Measurements from ENCODE around the gene NT5M. TPM values are rescaled to one million over a fixed set of nuclear protein-coding genes. Genes with fewer than 3 reads are reported as not detected.

Gene NT5M
- total RNA-seq, 1 experiment from 2014 or later, result 8.6 TPM

DNA sequence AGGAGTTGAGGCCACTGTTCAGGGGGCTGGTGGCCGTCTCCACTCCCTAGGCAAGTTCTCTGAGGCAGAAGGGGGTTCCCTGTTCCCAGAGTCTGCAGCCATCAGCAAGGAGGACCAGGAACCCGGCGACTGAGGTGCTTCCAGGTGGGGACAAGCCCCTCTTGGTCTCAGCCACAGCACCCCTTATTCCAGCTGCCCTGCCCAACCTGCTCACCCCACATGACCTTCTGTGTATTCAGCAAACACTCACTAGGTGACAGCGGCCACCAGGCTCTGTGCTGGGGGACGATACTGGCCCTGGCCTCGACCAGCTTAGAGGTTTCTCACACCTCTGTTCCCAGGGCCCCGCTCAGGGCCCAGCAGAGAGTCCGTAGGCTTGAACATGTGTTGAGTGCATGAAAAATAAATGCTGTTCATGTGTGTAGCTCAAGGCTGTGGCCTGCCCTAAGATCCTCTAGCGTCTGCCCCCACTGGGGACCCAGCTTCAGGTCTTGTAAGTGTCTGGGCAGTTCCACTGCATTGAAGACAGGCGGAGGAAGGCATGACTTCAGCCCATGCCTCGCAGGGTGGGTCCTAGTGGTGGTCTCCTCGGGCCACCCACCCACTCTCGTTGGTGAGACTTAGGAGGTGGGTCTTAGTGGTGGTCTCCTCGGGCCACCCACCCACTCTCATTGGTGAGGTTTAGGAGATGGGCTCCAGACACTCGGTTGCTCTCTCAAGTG lies 44.2 kb downstream of the NT5M start:
- no TSS peak for BruUV-seq (replicated peaks)
- H3K4me3 ChIP-seq (ENCODE audit: low read length), result no peak overlapping the region
- no peaks in the 10 kb centered on the region for H3K79me2 ChIP-seq (ENCODE audit: low read length)
- H3K9me3 ChIP-seq (ENCODE audit: low read length), result no peaks in the 10 kb centered on the region
- H2AFZ ChIP-seq (ENCODE audit: low read length), result no peak overlapping the region
- H3K27ac ChIP-seq (ENCODE audit: low read length), result no peak overlapping the region
- POLR2A ChIA-PET (ENCODE audit: unreplicated experiment), result no interaction called here
- ATAC-seq, result no peak
- H4K20me1 ChIP-seq (ENCODE audit: low read length), result no peaks in the 10 kb centered on the region
- intact Hi-C loops (cut with micrococcal nuclease), result no loop called here
- H3K9me2 ChIP-seq (replicated peaks; ENCODE audit: low read length), result no peaks in the 10 kb centered on the region
- no peak overlapping the region for H3K4me2 ChIP-seq (ENCODE audit: low read length)
- no peak for TF ChIP-seq EZH2 (IDR thresholded peaks at IDR 0.05; ENCODE audit: low read length, unreplicated experiment)
- CTCF ChIA-PET, result no interaction called here
- H3F3A ChIP-seq (ENCODE audit: low read length, unreplicated experiment), result no peaks in the 10 kb centered on the region
- H3K9ac ChIP-seq (ENCODE audit: low read length), result no peak overlapping the region
- H3K27me3 ChIP-seq (ENCODE audit: low read length), result no peaks in the 10 kb centered on the region
- no peak for DNase-seq
- no peaks in the 10 kb centered on the region for H3K36me3 ChIP-seq (ENCODE audit: low read depth, low read length)
- H3K4me1 ChIP-seq (ENCODE audit: insufficient read depth, low read length), result peaks cover 6% of the 10 kb centered on the region; the same call in 1 of the 2 replicates

DNA sequence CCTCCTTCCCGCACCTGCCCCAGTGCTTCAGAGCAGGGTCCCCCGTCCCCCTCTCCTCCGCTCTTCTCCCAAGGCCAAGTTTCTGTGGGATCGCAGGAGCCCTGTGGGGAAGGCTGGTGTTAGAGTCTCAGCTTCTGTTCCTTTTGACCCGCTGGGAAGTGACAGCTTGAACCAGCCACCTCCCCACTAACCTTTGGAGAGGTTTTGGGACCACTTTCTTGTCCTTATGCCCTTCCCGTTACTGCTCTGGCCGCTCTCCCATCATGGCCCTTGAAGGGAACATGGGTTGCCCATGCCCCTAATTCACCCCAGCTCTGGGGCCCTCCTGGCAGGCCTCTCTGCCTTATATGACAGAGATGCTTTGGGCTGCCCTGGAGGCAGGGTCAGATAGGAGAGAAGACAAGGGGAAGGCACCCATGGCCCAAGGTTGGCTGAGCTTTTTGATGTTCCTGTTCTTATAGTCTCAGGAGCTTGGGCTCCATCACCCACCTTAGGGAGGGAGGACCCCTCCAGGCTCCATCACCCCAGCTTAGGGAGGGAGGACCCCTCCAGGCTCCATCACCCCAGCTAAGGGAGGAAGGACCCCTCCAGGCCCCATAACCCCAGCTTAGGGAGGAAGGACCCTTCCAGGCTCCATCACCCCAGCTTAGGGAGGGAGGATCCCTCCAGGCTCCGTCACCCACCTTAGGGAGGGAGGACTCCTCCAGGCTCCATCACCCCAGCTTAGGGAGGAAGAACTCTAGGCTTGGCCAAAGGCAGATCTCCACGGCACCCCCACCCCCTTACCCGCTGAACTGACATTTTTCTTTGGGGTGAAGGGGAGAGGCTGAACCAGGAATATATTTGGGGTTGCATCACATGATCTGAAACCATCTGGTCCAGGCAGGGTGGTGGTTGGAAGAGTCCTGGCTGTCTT lies 45.0 kb downstream of the NT5M start:
- H3K27ac ChIP-seq (ENCODE audit: low read length), result no peak overlapping the region
- POLR2A ChIA-PET (ENCODE audit: unreplicated experiment), result no interaction called here
- ATAC-seq (no peak), DNase-seq (no peak)
- H3F3A ChIP-seq (ENCODE audit: low read length, unreplicated experiment), result no peaks in the 10 kb centered on the region
- no peak overlapping the region for H3K4me3 ChIP-seq (ENCODE audit: low read length)
- no TSS peak for BruUV-seq (replicated peaks)
- no peak overlapping the region for H2AFZ ChIP-seq (ENCODE audit: low read length)
- no peaks in the 10 kb centered on the region for H3K36me3 ChIP-seq (ENCODE audit: low read depth, low read length)
- peaks cover 7% of the 10 kb centered on the region; the same call in 1 of the 2 replicates for H3K4me1 ChIP-seq (ENCODE audit: insufficient read depth, low read length)
- TF ChIP-seq, protein P1, sequence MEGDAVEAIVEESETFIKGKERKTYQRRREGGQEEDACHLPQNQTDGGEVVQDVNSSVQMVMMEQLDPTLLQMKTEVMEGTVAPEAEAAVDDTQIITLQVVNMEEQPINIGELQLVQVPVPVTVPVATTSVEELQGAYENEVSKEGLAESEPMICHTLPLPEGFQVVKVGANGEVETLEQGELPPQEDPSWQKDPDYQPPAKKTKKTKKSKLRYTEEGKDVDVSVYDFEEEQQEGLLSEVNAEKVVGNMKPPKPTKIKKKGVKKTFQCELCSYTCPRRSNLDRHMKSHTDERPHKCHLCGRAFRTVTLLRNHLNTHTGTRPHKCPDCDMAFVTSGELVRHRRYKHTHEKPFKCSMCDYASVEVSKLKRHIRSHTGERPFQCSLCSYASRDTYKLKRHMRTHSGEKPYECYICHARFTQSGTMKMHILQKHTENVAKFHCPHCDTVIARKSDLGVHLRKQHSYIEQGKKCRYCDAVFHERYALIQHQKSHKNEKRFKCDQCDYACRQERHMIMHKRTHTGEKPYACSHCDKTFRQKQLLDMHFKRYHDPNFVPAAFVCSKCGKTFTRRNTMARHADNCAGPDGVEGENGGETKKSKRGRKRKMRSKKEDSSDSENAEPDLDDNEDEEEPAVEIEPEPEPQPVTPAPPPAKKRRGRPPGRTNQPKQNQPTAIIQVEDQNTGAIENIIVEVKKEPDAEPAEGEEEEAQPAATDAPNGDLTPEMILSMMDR (conservative IDR thresholded peaks at IDR 0.05; ENCODE audit: low read depth, low read length), result no peak
- TF ChIP-seq EZH2 (IDR thresholded peaks at IDR 0.05; ENCODE audit: low read length, unreplicated experiment) (no peak), EZH2phosphoT487 (IDR thresholded peaks at IDR 0.05; ENCODE audit: borderline replicate concordance, low read length) (no peak)
- no peaks in the 10 kb centered on the region for H3K9me3 ChIP-seq (ENCODE audit: low read length)
- no peaks in the 10 kb centered on the region for H3K9me2 ChIP-seq (replicated peaks; ENCODE audit: low read length)
- H3K27me3 ChIP-seq (ENCODE audit: low read length), result no peaks in the 10 kb centered on the region
- CTCF ChIA-PET, result no interaction called here
- H3K79me2 ChIP-seq (ENCODE audit: low read length), result no peaks in the 10 kb centered on the region
- intact Hi-C loops (cut with micrococcal nuclease), result no loop called here
- H4K20me1 ChIP-seq (ENCODE audit: low read length), result no peaks in the 10 kb centered on the region
- H3K4me2 ChIP-seq (ENCODE audit: low read length), result no peak overlapping the region
- no peak overlapping the region for H3K9ac ChIP-seq (ENCODE audit: low read length)

DNA sequence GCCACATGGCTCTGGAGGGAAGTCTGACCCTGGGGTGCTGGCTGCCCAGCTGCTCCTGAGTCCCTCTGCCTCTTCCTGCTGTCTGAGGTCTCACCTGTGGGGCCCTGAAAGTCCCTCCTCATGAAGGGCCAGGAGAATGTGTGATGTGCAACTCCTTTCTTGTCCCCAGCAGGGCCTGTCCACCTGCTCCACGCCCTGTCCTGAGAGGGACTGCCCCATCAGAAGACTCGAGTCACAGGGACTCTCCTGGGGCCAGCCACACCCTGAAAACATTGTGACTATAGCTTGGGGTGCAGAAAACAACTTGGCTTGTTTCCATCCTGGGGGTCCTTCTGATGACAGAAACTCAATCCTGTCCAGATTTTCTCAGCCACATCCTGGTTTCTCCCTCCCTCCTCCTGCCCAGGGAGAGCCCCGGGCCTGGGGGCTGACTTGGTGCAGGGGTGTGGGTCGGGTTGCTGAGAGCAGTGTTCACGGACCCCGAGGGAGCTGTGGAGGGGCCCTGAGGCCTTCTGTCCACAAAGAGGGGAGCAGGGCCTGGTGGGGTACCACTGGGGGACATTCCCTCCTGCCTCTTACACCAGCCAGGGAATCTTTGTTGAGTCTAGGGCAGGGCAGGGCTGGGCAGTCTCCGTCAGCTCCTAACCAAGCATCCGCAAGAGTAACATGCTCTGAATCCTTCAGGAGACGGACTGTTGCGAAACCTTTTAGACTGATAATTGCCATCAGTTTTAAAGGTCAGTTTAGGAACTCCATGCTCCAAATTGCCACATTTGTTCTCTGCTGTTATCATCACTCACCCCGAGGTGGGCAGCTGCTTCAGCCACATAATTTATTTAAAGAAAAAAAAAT lies 45.9 kb downstream of the NT5M start:
- intact Hi-C loops (cut with micrococcal nuclease), result no loop called here
- Histone ChIP-seq H3F3A (ENCODE audit: low read length, unreplicated experiment) (no peaks in the 10 kb centered on the region), H2AFZ (ENCODE audit: low read length) (no peak overlapping the region), H3K27ac (ENCODE audit: low read length) (no peak overlapping the region), H3K9me2 (replicated peaks; ENCODE audit: low read length) (no peaks in the 10 kb centered on the region), H3K9ac (ENCODE audit: low read length) (no peak overlapping the region), H3K4me3 (ENCODE audit: low read length) (no peak overlapping the region), H3K9me3 (ENCODE audit: low read length) (no peaks in the 10 kb centered on the region), H3K4me1 (ENCODE audit: insufficient read depth, low read length) (peaks cover 7% of the 10 kb centered on the region; the same call in 1 of the 2 replicates), H3K36me3 (ENCODE audit: low read depth, low read length) (no peaks in the 10 kb centered on the region), H3K79me2 (ENCODE audit: low read length) (no peaks in the 10 kb centered on the region), H3K4me2 (ENCODE audit: low read length) (no peak overlapping the region), H3K27me3 (ENCODE audit: low read length) (no peaks in the 10 kb centered on the region), H4K20me1 (ENCODE audit: low read length) (no peaks in the 10 kb centered on the region)
- ChIA-PET CTCF (no interaction called here), POLR2A (ENCODE audit: unreplicated experiment) (no interaction called here)
- ATAC-seq (no peak), DNase-seq (no peak)
- BruUV-seq (replicated peaks), result no TSS peak
- no peak for TF ChIP-seq EZH2 (IDR thresholded peaks at IDR 0.05; ENCODE audit: low read length, unreplicated experiment)
- TF ChIP-seq, protein P1 (conservative IDR thresholded peaks at IDR 0.05; ENCODE audit: low read depth, low read length), result no peak
- no peak for TF ChIP-seq EZH2phosphoT487 (IDR thresholded peaks at IDR 0.05; ENCODE audit: borderline replicate concordance, low read length)
